Lower leg skin (tissue), 3 donors: Measurements from ENCODE around the gene RYR2.

Experiments used
- POLR2A ChIP-seq, 2 donors: fragments of 450-650 bp; IDR thresholded peaks; one replicate each; pipeline ENCODE4 v1.6.1; 2016 to 2017; ENCODE audit warnings: antibody characterized with exemption in 2 of 2, mild to moderate bottlenecking in 1 of 2, moderate library complexity in 1 of 2
- TF ChIP-seq, protein P1 (sequence below), 3 donors: fragments of 450-650 bp; IDR thresholded peaks; one replicate each; pipeline ENCODE4 v1.5.1; 2016; ENCODE audit warnings: antibody characterized with exemption in 3 of 3, mild to moderate bottlenecking in 3 of 3, moderate library complexity in 2 of 3

GRCh38 chr1:237171454-237172117, 129.6 kb downstream of the RYR2 start:
- TF ChIP-seq, protein P1, sequence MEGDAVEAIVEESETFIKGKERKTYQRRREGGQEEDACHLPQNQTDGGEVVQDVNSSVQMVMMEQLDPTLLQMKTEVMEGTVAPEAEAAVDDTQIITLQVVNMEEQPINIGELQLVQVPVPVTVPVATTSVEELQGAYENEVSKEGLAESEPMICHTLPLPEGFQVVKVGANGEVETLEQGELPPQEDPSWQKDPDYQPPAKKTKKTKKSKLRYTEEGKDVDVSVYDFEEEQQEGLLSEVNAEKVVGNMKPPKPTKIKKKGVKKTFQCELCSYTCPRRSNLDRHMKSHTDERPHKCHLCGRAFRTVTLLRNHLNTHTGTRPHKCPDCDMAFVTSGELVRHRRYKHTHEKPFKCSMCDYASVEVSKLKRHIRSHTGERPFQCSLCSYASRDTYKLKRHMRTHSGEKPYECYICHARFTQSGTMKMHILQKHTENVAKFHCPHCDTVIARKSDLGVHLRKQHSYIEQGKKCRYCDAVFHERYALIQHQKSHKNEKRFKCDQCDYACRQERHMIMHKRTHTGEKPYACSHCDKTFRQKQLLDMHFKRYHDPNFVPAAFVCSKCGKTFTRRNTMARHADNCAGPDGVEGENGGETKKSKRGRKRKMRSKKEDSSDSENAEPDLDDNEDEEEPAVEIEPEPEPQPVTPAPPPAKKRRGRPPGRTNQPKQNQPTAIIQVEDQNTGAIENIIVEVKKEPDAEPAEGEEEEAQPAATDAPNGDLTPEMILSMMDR (IDR thresholded peaks at IDR 0.05): no peak
- no peak for TF ChIP-seq POLR2A (IDR thresholded peaks at IDR 0.05)
